Liver (tissue), 9 donors: ENCODE results near the gene GLIS1. TPM values are rescaled to one million over a fixed set of nuclear protein-coding genes. Genes with fewer than 3 reads are reported as not detected.

Experiments
- DNase-seq: peaks from one replicate; pipeline ENCODE4 v3.0.0-alpha.2; 2017; ENCODE audit warnings: low spot score
- H3K27ac ChIP-seq, 2 donors: one replicate each; pipeline ENCODE4 v1.7.0; 2013; ENCODE audit warnings: inconsistent platforms in 2 of 2, low read length in 2 of 2, control low read depth in 1 of 2, low read depth in 1 of 2, mild to moderate bottlenecking in 1 of 2
- H3K27me3 ChIP-seq, 4 donors: one replicate each; pipeline versions ENCODE4 v1.6.1 to v1.7.0; 2013; ENCODE audit warnings: low read length in 3 of 4, inconsistent platforms in 1 of 4, mild to moderate bottlenecking in 1 of 4, moderate library complexity in 1 of 4; ENCODE audit not compliant: control insufficient read depth in 4 of 4, insufficient read depth in 4 of 4
- H3K36me3 ChIP-seq, 4 donors: one replicate each; pipeline versions ENCODE4 v1.6.1 to v1.7.0; 2013; ENCODE audit warnings: low read length in 3 of 4, mild to moderate bottlenecking in 3 of 4, low read depth in 1 of 4, moderate library complexity in 1 of 4; ENCODE audit not compliant: control insufficient read depth in 4 of 4, insufficient read depth in 3 of 4
- H3K4me1 ChIP-seq, 4 donors: one replicate each; pipeline versions ENCODE4 v1.6.1 to v1.7.0; 2013; ENCODE audit warnings: low read length in 3 of 4, mild to moderate bottlenecking in 3 of 4, moderate library complexity in 1 of 4; ENCODE audit not compliant: control insufficient read depth in 4 of 4, insufficient read depth in 4 of 4
- H3K4me3 ChIP-seq, 3 donors: one replicate each; pipeline versions ENCODE4 v1.6.1 to v1.7.0; 2013; ENCODE audit warnings: low read length in 3 of 3, control low read depth in 1 of 3, low read depth in 1 of 3, mild to moderate bottlenecking in 1 of 3
- H3K9ac ChIP-seq, 2 donors: one replicate each; pipeline ENCODE4 v1.7.0; 2013; ENCODE audit warnings: low read length in 2 of 2, mild to moderate bottlenecking in 2 of 2, moderate library complexity in 2 of 2, control low read depth in 1 of 2, low read depth in 1 of 2
- H3K9me3 ChIP-seq, 4 donors: one replicate each; pipeline versions ENCODE4 v1.6.1 to v1.7.0; 2013; ENCODE audit warnings: low read length in 3 of 4; ENCODE audit not compliant: control insufficient read depth in 4 of 4
- EGR1 ChIP-seq, 2 donors: IDR thresholded peaks; 2 replicates each; pipeline ENCODE4 v1.6.1; 2016 to 2018; ENCODE audit warnings: antibody characterized with exemption in 2 of 2, low read depth in 2 of 2
- HNF4A ChIP-seq, 2 donors: conservative IDR thresholded peaks; 2 replicates each; pipeline ENCODE4 v1.6.1; 2016; ENCODE audit warnings: antibody characterized with exemption in 2 of 2, mild to moderate bottlenecking in 2 of 2
- NR2F2 ChIP-seq: IDR thresholded peaks from 2 replicates; pipeline ENCODE4 v1.6.1; 2016; ENCODE audit warnings: antibody characterized with exemption
- RAD21 ChIP-seq, 2 donors: IDR thresholded peaks; 2 replicates each; pipeline ENCODE4 v1.6.1; 2016; ENCODE audit warnings: antibody characterized with exemption in 2 of 2, mild to moderate bottlenecking in 2 of 2
- RXRA ChIP-seq, 2 donors: IDR thresholded peaks; 2 replicates each; pipeline ENCODE4 v1.6.1; 2017 to 2018; ENCODE audit warnings: antibody characterized with exemption in 2 of 2, mild to moderate bottlenecking in 1 of 2
- SP1 ChIP-seq: IDR thresholded peaks from 2 replicates; pipeline ENCODE4 v1.6.1; 2018; ENCODE audit warnings: antibody characterized with exemption, mild to moderate bottlenecking
- TAF1 ChIP-seq: conservative IDR thresholded peaks from 2 replicates; pipeline ENCODE4 v1.6.1; 2016; ENCODE audit warnings: antibody characterized with exemption, mild to moderate bottlenecking
- YY1 ChIP-seq: IDR thresholded peaks from 2 replicates; pipeline ENCODE4 v1.6.1; 2016; ENCODE audit warnings: antibody characterized with exemption, mild to moderate bottlenecking
- WGBS: extraction: QIAGEN DNeasy Blood & Tissue Kit; methylation state at CpG from one replicate; pipeline ENCODE4 v1.1.7; 2013; 5-methylcytosine and 5-hydroxymethylcytosine counted together
- polyA plus RNA-seq, 2 donors: library from polyadenylated mRNA; stranded (reverse) in 1 of 2; unstranded in 1 of 2; fragments of 200-250 nt in 1 of 2; fragments of >200 nt in 1 of 2; fragmentation: Nextera tagmentation in 1 of 2; extraction: Ambion mirVana in 1 of 2; gene quantifications; one replicate each; pipeline versions ENCODE4 v1.2.1 to v1.2.3, GENCODE V29; 2013 to 2015
- total RNA-seq, 2 donors: library from RNA; depleted of rRNA; stranded (reverse); fragments of >200 nt; gene quantifications; one replicate each; pipeline ENCODE4 v1.2.3, GENCODE V29; 2014
- TF ChIP-seq, protein P1 (sequence below): fragments of 150-350 bp; IDR thresholded peaks from 2 replicates; pipeline ENCODE4 v1.5.1; 2017; ENCODE audit warnings: improper control_type of control experiment, low read depth, low read length; ENCODE audit not compliant: missing input control
- TF ChIP-seq, protein P2 (sequence below): IDR thresholded peaks from 2 replicates; pipeline ENCODE4 v1.6.1; 2016; ENCODE audit warnings: antibody characterized with exemption
- donor health status: healthy.
- donor health status: healthy.
- donor health status: healthy.
- donor health status: healthy.
- donor health status: healthy.

Gene GLIS1
- total and polyA plus RNA-seq, 4 donors: under 0.01 to 0.05 TPM; not detected in 2

GRCh38 chr1:53510215-53510614 lies 228.7 kb downstream of the GLIS1 start:
- H3K4me3 ChIP-seq: no peak overlapping the region
- no peak overlapping the region for H3K27ac ChIP-seq
- TF ChIP-seq, protein P1, sequence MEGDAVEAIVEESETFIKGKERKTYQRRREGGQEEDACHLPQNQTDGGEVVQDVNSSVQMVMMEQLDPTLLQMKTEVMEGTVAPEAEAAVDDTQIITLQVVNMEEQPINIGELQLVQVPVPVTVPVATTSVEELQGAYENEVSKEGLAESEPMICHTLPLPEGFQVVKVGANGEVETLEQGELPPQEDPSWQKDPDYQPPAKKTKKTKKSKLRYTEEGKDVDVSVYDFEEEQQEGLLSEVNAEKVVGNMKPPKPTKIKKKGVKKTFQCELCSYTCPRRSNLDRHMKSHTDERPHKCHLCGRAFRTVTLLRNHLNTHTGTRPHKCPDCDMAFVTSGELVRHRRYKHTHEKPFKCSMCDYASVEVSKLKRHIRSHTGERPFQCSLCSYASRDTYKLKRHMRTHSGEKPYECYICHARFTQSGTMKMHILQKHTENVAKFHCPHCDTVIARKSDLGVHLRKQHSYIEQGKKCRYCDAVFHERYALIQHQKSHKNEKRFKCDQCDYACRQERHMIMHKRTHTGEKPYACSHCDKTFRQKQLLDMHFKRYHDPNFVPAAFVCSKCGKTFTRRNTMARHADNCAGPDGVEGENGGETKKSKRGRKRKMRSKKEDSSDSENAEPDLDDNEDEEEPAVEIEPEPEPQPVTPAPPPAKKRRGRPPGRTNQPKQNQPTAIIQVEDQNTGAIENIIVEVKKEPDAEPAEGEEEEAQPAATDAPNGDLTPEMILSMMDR: no peak
- TF ChIP-seq HNF4A (conservative IDR thresholded peaks at IDR 0.05) (no peak), NR2F2 (no peak), RXRA (IDR thresholded peaks at IDR 0.05) (no peak), TAF1 (no peak)
- H3K4me1 ChIP-seq: no peaks in the 10 kb centered on the region
- WGBS: 86% methylated on average over 7 of the region's 7 CpGs
- no peaks in the 10 kb centered on the region for H3K9me3 ChIP-seq
- no peak overlapping the region for H3K9ac ChIP-seq
- no peaks in the 10 kb centered on the region for H3K27me3 ChIP-seq
- no peak for DNase-seq
- no peaks in the 10 kb centered on the region for H3K36me3 ChIP-seq

DNA sequence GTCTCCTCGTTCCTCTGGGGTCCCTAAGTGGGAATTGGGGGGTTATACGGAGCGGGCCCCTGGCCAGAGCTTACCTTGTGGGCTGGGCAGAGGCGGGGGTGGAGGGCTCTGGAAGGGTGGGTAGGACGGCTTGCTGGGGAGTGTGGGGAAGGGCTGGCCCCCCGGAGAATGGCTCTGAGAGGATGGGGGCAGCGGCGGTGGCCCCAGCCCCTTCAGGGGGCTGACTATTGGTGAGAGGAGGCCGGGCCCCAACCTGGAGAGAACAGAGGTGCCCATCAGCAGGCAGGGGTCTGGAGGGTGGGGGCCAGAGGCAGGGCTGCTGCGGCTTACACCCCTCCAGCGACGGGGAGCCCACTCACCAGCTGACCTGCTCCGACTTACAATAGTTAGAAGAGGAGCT lies 229.2 kb downstream of the GLIS1 start:
- no peak overlapping the region for H3K27ac ChIP-seq
- DNase-seq: no peak

More for the DNA sequence above, 229.2 kb downstream of the GLIS1 start:
- Histone ChIP-seq H3K4me3 (no peak overlapping the region), H3K4me1 (no peaks in the 10 kb centered on the region), H3K36me3 (no peaks in the 10 kb centered on the region), H3K27me3 (no peaks in the 10 kb centered on the region), H3K9me3 (no peaks in the 10 kb centered on the region), H3K9ac (no peak overlapping the region)
- 89% methylated on average over 13 of the region's 13 CpGs for WGBS
- TF ChIP-seq RAD21 (IDR thresholded peaks at IDR 0.05): no peak
- TF ChIP-seq, protein P2, sequence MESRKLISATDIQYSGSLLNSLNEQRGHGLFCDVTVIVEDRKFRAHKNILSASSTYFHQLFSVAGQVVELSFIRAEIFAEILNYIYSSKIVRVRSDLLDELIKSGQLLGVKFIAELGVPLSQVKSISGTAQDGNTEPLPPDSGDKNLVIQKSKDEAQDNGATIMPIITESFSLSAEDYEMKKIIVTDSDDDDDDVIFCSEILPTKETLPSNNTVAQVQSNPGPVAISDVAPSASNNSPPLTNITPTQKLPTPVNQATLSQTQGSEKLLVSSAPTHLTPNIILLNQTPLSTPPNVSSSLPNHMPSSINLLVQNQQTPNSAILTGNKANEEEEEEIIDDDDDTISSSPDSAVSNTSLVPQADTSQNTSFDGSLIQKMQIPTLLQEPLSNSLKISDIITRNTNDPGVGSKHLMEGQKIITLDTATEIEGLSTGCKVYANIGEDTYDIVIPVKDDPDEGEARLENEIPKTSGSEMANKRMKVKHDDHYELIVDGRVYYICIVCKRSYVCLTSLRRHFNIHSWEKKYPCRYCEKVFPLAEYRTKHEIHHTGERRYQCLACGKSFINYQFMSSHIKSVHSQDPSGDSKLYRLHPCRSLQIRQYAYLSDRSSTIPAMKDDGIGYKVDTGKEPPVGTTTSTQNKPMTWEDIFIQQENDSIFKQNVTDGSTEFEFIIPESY: no peak
- TF ChIP-seq EGR1 (IDR thresholded peaks at IDR 0.05; ENCODE audit: low read depth in 2 of 2): no peak
- no peak for TF ChIP-seq HNF4A (conservative IDR thresholded peaks at IDR 0.05)
- no peak for TF ChIP-seq SP1
- no peak for TF ChIP-seq TAF1
- TF ChIP-seq YY1: no peak
- TF ChIP-seq, protein P1: no peak
